Esophagus (tissue), 2 donors: Measurements from ENCODE around the gene CAMSAP3. TPM values are rescaled to one million over a fixed set of nuclear protein-coding genes. Genes with fewer than 3 reads are reported as not detected.
A peak's percentile ranks its signal among the peaks of the same experiment; 100 is the strongest.

Source experiments
- H3K27ac ChIP-seq, 2 donors: one replicate each; pipeline ENCODE4 v1.5.1; 2013; ENCODE audit warnings: low read depth in 2 of 2, mild to moderate bottlenecking in 2 of 2, inconsistent platforms in 1 of 2, low read length in 1 of 2, moderate library complexity in 1 of 2
- H3K27me3 ChIP-seq, 2 donors: one replicate each; pipeline ENCODE4 v1.6.1; 2013; ENCODE audit warnings: low read length in 2 of 2, control low read depth in 1 of 2, mild to moderate bottlenecking in 1 of 2; ENCODE audit not compliant: insufficient read depth in 2 of 2, control insufficient read depth in 1 of 2
- H3K36me3 ChIP-seq, 2 donors: one replicate each; pipeline ENCODE4 v1.6.1; 2013; ENCODE audit warnings: low read length in 1 of 2; ENCODE audit not compliant: control insufficient read depth in 2 of 2, insufficient read depth in 2 of 2
- H3K4me1 ChIP-seq, 2 donors: one replicate each; pipeline ENCODE4 v1.6.1; 2013; ENCODE audit warnings: low read length in 1 of 2; ENCODE audit not compliant: control insufficient read depth in 2 of 2, insufficient read depth in 2 of 2
- H3K4me3 ChIP-seq, 2 donors: one replicate each; pipeline ENCODE4 v1.5.1; 2013; ENCODE audit warnings: low read length in 2 of 2, mild to moderate bottlenecking in 2 of 2, low read depth in 1 of 2, moderate library complexity in 1 of 2
- H3K9me3 ChIP-seq, 2 donors: one replicate each; pipeline ENCODE4 v1.6.1; 2013; ENCODE audit warnings: mild to moderate bottlenecking in 2 of 2, low read depth in 1 of 2, low read length in 1 of 2, moderate library complexity in 1 of 2; ENCODE audit not compliant: control insufficient read depth in 2 of 2, insufficient read depth in 1 of 2
- WGBS, 2 donors: extraction: QIAGEN DNeasy Blood & Tissue Kit; methylation state at CpG; one replicate each; pipeline ENCODE4 v1.1.7; 2013; 5-methylcytosine and 5-hydroxymethylcytosine counted together
- polyA plus RNA-seq, 2 donors: library from polyadenylated mRNA; stranded (reverse); fragments of 200-250 nt; gene quantifications; one replicate each; pipeline ENCODE4 v1.2.3, GENCODE V29; 2013
- donor health status: healthy with polysubstance abuse.
- donor health status: Bipolar disorder and iron deficiency.

Gene CAMSAP3
- polyA plus RNA-seq, 2 donors, result 24.3 to 40.9 TPM

DNA sequence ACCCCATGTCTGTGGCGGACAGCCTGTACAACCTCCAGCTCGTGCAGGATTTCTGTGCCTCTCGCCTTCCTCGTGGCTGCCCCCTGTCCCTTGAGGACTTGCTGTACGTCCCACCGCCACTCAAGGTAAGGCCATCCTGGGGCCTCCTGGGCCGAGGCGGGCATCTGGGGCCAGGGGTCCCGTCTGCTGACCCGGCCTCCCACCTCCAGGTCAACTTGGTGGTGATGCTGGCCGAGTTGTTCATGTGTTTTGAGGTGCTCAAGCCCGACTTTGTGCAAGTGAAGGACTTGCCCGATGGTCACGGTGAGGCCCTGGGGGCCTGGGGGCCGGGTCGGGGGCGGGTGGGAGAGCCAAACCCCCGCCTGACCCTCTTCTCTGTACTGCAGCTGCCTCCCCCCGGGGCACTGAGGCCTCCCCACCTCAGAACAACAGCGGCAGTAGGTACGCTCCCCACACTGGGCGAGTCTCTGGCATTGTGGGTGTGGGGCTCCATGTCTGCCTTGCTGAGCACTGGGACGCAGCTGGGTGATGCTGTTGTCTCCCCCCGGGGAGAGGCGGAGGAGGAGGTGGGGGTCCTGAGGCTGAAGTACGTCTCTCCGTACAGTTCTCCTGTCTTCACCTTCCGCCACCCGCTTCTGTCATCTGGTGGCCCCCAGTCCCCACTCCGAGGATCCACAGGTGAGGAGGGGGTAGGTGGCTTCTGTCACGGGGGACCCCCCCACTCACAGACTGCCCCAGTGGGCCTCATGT lies 15.0 kb downstream of the CAMSAP3 start:
- Histone ChIP-seq H3K27me3 (no peaks in the 10 kb centered on the region), H3K4me1 (no peaks in the 10 kb centered on the region), H3K27ac (no peak overlapping the region), H3K9me3 (no peaks in the 10 kb centered on the region), H3K36me3 (peaks cover 0 to 37% of the 10 kb centered on the region in 2 donors), H3K4me3 (no peak overlapping the region)
- 85 to 89% methylated on average over 31 of the region's 31 CpGs for WGBS, 2 donors

DNA sequence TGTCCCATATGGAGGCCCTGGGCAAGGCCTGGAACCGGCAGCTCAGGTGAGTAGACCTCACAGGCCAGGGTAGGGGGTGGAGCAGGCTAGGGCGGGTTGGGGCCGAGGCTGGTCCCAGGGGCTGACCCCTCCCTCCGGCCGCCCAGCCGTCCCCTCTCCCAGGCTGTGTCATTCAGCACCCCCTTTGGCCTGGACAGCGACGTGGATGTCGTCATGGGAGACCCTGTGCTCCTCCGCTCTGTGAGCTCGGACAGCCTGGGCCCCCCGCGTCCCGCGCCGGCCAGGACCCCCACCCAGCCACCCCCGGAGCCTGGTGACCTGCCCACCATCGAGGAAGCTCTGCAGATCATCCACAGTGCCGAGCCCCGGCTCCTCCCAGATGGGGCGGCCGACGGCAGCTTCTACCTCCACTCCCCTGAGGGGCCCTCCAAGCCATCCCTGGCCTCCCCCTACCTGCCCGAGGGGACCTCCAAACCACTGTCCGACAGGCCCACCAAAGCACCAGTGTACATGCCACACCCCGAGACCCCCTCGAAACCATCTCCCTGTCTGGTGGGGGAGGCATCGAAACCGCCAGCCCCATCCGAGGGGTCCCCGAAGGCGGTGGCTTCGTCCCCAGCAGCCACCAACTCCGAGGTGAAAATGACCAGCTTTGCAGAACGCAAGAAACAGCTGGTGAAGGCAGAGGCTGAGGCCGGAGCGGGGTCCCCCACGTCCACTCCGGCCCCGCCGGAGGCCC lies 16.0 kb downstream of the CAMSAP3 start:
- no peaks in the 10 kb centered on the region for H3K27me3 ChIP-seq
- no peaks in the 10 kb centered on the region for H3K4me1 ChIP-seq
- H3K4me3 ChIP-seq, result no peak overlapping the region
- peaks cover 0 to 32% of the 10 kb centered on the region in 2 donors for H3K36me3 ChIP-seq
- H3K9me3 ChIP-seq, result no peaks in the 10 kb centered on the region
- H3K27ac ChIP-seq, result no peak overlapping the region
- WGBS, 2 donors, result 88 to 92% methylated on average over 40 to 41 of the region's 41 CpGs

DNA sequence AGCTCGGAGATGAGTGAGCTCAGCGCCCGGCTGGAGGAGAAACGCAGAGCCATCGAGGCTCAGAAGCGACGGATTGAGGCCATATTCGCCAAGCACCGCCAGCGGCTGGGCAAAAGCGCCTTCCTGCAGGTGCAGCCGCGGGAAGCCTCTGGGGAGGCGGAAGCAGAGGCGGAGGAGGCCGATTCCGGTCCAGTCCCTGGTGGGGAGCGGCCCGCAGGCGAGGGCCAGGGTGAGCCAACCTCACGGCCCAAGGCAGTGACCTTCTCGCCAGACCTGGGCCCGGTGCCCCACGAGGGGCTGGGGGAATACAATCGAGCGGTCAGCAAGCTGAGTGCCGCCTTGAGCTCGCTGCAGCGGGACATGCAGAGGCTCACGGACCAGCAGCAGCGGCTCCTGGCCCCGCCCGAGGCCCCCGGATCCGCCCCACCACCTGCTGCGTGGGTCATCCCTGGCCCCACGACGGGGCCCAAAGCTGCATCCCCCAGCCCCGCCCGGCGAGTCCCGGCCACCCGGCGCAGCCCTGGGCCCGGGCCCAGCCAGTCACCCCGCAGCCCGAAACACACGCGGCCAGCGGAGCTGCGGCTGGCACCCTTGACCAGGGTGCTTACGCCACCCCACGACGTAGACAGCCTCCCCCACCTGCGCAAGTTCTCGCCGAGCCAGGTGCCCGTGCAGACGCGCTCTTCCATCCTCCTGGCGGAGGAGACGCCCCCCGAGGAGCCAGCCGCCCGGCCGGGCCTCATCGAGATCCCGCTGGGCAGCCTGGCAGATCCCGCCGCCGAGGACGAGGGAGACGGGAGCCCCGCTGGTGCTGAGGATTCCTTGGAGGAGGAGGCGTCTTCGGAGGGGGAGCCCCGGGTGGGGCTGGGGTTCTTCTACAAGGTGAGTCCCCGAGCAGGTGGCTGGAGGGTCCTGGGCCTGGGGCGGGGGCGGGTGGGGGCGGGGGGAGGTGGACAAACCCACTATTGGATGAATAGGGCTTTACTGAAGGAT lies 16.9 kb downstream of the CAMSAP3 start:
- Histone ChIP-seq H3K27ac (no peak overlapping the region), H3K27me3 (no peaks in the 10 kb centered on the region), H3K4me1 (no peaks in the 10 kb centered on the region), H3K9me3 (no peaks in the 10 kb centered on the region), H3K4me3 (no peak overlapping the region), H3K36me3 (peaks cover 0 to 36% of the 10 kb centered on the region in 2 donors)
- WGBS, 2 donors, result 91 to 92% methylated on average over 70 to 81 of the region's 81 CpGs

DNA sequence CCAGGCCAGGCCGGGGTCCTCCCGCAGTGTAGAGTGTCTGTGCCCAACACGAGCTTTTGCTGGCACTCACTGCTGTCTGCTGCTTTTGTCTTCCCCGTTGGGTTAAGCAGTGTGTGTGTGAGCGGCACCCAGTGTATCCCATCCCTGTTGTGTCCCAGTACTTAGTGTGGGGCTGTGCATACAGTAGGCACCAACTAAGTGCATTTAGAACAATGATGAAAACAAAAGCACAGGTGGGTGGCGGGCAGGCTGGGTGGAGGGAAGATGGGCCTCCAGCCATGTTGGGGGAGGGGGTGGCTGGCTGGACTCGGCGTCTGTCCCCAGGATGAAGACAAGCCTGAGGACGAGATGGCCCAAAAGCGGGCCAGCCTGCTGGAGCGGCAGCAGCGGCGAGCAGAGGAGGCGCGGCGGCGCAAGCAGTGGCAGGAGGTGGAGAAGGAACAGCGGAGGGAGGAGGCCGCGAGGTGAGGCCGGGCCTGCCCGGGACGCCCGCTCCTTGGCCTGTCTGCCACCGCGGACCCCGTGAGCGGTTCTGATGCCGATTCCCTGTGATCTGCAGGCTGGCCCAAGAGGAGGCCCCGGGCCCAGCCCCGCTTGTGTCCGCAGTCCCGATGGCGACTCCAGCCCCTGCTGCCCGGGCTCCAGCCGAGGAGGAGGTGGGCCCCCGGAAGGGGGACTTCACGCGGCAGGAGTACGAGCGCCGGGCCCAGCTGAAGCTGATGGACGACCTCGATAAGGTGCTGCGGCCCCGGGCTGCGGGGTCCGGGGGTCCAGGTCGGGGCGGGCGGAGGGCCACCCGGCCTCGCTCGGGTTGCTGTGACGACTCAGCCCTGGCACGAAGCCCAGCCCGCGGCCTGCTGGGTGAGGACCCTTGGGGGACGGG lies 19.4 kb downstream of the CAMSAP3 start:
- Histone ChIP-seq H3K4me1 (peaks cover 4 to 19% of the 10 kb centered on the region in 2 donors), H3K27ac (no peak overlapping the region), H3K36me3 (peaks cover 0 to 49% of the 10 kb centered on the region in 2 donors), H3K27me3 (no peaks in the 10 kb centered on the region), H3K4me3 (no peak overlapping the region), H3K9me3 (no peaks in the 10 kb centered on the region)
- WGBS, 2 donors, result 83% methylated on average over 51 to 59 of the region's 59 CpGs

DNA sequence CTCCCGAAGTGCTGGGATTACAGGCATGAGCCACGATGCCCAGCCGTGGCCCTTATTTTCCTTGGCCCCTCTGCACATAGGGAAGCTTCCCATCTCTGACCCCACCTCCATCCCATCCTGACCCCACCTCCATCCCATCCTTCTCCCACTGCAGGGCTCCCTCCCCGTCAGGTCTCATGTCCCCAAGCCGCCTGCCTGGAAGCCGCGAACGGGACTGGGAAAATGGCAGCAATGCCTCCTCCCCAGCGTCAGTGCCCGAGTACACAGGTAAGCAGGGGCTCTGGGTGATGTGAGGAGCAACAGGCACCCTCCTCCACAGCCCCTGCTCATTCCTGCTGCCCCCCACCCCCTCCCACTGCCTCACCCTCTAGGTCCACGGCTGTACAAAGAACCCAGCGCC lies 21.5 kb downstream of the CAMSAP3 start:
- Histone ChIP-seq H3K4me3 (no peak overlapping the region), H3K36me3 (peaks cover 10 to 60% of the 10 kb centered on the region in 2 donors), H3K27ac (no peak overlapping the region), H3K9me3 (no peaks in the 10 kb centered on the region), H3K4me1 (peaks cover 4 to 21% of the 10 kb centered on the region in 2 donors), H3K27me3 (no peaks in the 10 kb centered on the region)
- WGBS, 2 donors, result 91 to 94% methylated on average over 12 of the region's 12 CpGs

DNA sequence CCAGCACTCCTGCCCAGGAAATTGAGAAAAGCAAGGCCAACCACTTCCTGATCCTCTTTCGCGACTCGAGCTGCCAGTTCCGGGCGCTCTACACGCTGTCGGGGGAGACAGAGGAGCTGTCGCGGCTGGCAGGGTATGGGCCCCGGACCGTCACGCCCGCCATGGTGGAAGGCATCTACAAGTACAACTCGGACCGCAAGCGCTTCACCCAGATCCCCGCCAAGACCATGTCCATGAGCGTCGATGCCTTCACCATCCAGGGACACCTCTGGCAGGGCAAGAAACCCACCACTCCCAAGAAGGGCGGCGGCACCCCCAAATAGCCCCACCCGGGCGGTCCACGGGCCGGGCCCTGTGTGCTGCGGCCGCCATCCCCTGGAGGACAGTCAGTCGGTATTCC lies 22.1 kb downstream of the CAMSAP3 start:
- no peak overlapping the region for H3K4me3 ChIP-seq
- no peaks in the 10 kb centered on the region for H3K27me3 ChIP-seq
- no peaks in the 10 kb centered on the region for H3K9me3 ChIP-seq
- H3K4me1 ChIP-seq, result peaks cover 4 to 21% of the 10 kb centered on the region in 2 donors
- WGBS, 2 donors, result 91 to 92% methylated on average over 28 of the region's 28 CpGs
- H3K27ac ChIP-seq, result peak overlapping the region; percentile 90 to 93
- peaks cover 10 to 62% of the 10 kb centered on the region in 2 donors for H3K36me3 ChIP-seq

DNA sequence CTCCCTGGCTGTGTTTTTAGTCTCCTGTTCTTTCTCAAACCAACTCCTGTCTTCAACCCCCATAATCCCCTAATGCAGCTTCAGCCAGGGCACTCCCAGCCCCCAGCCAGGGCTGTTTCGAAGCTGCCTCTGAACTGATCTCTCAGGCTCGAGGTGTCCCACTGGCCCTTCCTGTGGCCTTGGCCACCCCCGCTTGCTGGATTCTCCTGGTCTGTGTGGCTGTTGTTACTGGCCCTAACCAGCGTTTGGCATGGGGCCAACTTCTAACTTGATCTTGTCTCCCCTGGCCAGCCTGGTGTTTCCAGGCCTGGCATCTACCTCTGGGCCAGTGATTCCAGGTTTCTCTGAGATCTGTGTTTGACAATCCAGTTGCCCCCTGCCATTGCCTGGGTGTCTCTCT lies 22.7 kb downstream of the CAMSAP3 start:
- H3K27me3 ChIP-seq, result no peaks in the 10 kb centered on the region
- H3K36me3 ChIP-seq, result peaks cover 10 to 64% of the 10 kb centered on the region in 2 donors
- H3K4me1 ChIP-seq, result peaks cover 4 to 24% of the 10 kb centered on the region in 2 donors
- no peak overlapping the region for H3K4me3 ChIP-seq
- peak overlapping the region; percentile 90 to 93 for H3K27ac ChIP-seq
- peaks cover 0 to 2% of the 10 kb centered on the region in 2 donors for H3K9me3 ChIP-seq
- WGBS, 2 donors, result 59 to 65% methylated on average over 4 of the region's 4 CpGs

DNA sequence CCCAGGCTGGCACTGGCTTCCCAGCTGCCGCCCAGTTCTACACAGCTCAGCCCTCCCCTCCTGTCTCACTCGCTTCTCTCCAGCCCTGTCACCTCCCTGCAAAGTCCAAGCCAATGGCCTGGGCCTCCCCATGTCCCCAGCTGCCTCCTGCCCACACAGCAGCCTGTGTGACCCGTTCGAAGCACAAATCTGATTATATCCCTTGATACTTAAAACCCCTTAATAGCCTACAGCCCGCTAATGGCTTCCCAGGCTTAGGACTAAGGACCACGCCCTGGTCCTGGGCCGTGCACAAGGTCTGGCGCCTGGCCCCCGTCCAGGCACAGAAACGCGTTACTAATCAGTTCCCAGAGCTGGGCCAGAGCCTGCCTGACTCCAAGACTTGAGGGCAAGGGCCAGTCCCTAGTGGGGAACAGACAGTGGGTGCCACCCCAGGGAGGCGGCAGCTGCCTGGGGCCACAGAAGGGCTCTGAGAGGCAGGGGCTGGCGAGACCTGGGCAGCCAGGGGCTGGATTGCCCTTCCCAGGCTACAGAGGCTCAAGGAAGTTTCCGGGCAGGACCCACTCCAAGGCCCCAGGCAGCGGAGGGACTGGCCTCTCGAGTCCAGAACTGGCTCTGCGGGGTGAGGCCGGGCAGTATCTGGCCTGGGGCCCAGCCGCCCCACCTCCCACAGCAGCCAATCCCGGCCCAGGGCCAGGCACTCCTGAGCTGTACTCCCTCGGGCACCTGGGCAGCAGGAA lies 23.3 kb downstream of the CAMSAP3 start:
- H3K4me1 ChIP-seq, result peaks cover 4 to 24% of the 10 kb centered on the region in 2 donors
- H3K36me3 ChIP-seq, result peaks cover 10 to 69% of the 10 kb centered on the region in 2 donors
- H3K9me3 ChIP-seq, result peaks cover 0 to 2% of the 10 kb centered on the region in 2 donors
- H3K27me3 ChIP-seq, result no peaks in the 10 kb centered on the region
- H3K4me3 ChIP-seq, result peak overlapping the region in 1 of 2 donors; percentile 14
- peak overlapping the region; percentile 90 to 93 for H3K27ac ChIP-seq
- 48 to 54% methylated on average over 17 to 21 of the region's 21 CpGs for WGBS, 2 donors
